OCI-LY1 (cell line): ENCODE measurements around the gene SCN2B.

ENCODE experiments used
- H2AFZ ChIP-seq: fragments of 200-600 bp; sonication (generic), shearing (Covaris generic); 2 replicates; pipeline ENCODE4 v1.6.0; 2014; ENCODE audit warnings: antibody characterized with exemption, mild to moderate bottlenecking, low read length
- H3F3A ChIP-seq: fragments of 200-600 bp; sonication (generic), shearing (Covaris generic); 2 replicates; pipeline ENCODE4 v1.6.0; 2014; ENCODE audit warnings: mild to moderate bottlenecking, antibody characterized with exemption, low read length, moderate library complexity; ENCODE audit not compliant: insufficient read depth
- H3K27ac ChIP-seq: fragments of 200-600 bp; sonication (generic); 2 replicates; pipeline ENCODE4 v1.5.1; 2014; ENCODE audit warnings: low read length, mixed run types, mild to moderate bottlenecking, low read depth; ENCODE audit not compliant: poor library complexity, severe bottlenecking
- H3K27me3 ChIP-seq: fragments of 200-600 bp; sonication (generic); 2 replicates; pipeline ENCODE4 v1.6.0; 2014; ENCODE audit warnings: antibody characterized with exemption, mild to moderate bottlenecking, low read length, moderate library complexity; ENCODE audit not compliant: insufficient read depth
- H3K36me3 ChIP-seq: fragments of 200-600 bp; sonication (generic); 2 replicates; pipeline ENCODE4 v1.6.1; 2014; ENCODE audit warnings: mild to moderate bottlenecking, antibody characterized with exemption, low read length, moderate library complexity, mixed read lengths; ENCODE audit not compliant: insufficient read depth
- H3K4me1 ChIP-seq: fragments of 200-600 bp; sonication (generic); 2 replicates; pipeline ENCODE4 v1.5.1; 2014; ENCODE audit warnings: mild to moderate bottlenecking, low read length, moderate library complexity; ENCODE audit not compliant: insufficient read depth, severe bottlenecking
- H3K4me2 ChIP-seq: fragments of 200-600 bp; sonication (generic), shearing (Covaris generic); 2 replicates; pipeline ENCODE4 v1.6.1; 2014; ENCODE audit warnings: low read length
- H3K4me3 ChIP-seq: fragments of 200-600 bp; sonication (generic); 2 replicates; pipeline ENCODE4 v1.5.1; 2014; ENCODE audit warnings: low read length, low read depth, mild to moderate bottlenecking, mixed read lengths; ENCODE audit not compliant: poor library complexity, severe bottlenecking
- H3K79me2 ChIP-seq: fragments of 200-600 bp; shearing (Covaris generic); 2 replicates; pipeline ENCODE4 v1.6.1; 2016; ENCODE audit warnings: mixed run types, low read length, mixed read lengths; ENCODE audit not compliant: insufficient read depth
- H3K9ac ChIP-seq: fragments of 200-600 bp; sonication (generic), shearing (Covaris generic); 2 replicates; pipeline ENCODE4 v1.6.1; 2014; ENCODE audit warnings: mild to moderate bottlenecking, low read length, mixed read lengths
- H3K9me2 ChIP-seq: fragments of 200-600 bp; sonication (generic), shearing (Covaris generic); 2 replicates; pipeline ENCODE4 v1.6.1; 2014; ENCODE audit warnings: low read depth, mild to moderate bottlenecking, low read length, mixed read lengths
- H3K9me3 ChIP-seq: fragments of 200-600 bp; shearing (Covaris generic); 2 replicates; pipeline ENCODE4 v1.6.1; 2014; ENCODE audit warnings: low read length, mixed read lengths
- H4K20me1 ChIP-seq: fragments of 200-600 bp; sonication (generic), shearing (Covaris generic); 2 replicates; pipeline ENCODE4 v1.6.0; 2016; ENCODE audit warnings: mild to moderate bottlenecking, low read length; ENCODE audit not compliant: insufficient read depth
- CTCF ChIP-seq: fragments of 200-600 bp; sonication (generic), shearing (Covaris generic); IDR thresholded peaks from 2 replicates; pipeline ENCODE4 v1.5.1; 2017; ENCODE audit warnings: mild to moderate bottlenecking, antibody characterized with exemption, low read length, moderate library complexity, mixed read lengths
- EZH2 ChIP-seq: fragments of 200-600 bp; sonication (generic), shearing (Covaris generic); IDR thresholded peaks from 2 replicates; pipeline ENCODE4 v1.8.0; 2017; ENCODE audit warnings: borderline replicate concordance, mixed run types, mild to moderate bottlenecking, antibody characterized with exemption, low read length, moderate library complexity, mixed read lengths

SCN2B gene

DNA sequence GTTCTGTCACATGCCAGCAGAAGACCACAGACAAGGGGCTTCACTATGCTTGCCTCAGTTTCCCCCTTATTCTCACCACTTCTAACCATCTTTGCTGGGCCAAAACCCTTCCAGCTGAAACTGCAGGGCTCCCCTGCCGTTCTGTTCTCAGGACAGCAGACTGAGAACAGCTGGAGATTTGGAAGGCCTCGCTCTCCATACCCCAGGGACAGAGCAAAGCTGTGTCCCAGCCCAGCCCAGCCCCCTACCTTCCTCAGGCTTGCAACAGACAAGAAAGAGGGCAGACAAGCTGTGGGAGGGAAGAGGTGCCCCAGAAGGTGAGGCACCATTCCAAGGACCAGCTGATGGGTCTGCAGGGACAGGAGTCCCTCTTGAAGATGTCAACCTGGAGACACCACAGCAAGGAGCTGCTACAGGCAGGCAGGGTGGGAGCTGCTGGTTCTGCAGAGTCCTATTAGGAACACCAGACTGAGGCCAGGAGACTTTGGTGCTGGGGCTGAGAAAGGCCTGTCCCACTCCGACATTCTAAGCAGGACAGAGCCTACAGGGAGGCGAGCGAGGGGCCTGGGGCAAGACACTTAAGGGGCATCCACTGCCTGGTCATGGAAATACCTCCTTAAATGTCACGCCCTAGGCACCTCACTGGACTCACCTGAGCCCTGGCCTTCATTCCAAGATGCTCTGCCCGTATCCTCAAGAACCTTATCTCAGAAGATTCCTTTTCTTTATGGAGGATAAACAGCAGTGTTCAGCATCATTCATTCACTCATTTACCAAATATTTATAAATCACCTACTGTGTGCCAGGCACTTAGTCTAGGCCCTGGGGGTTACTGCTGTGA, 6.9 kb downstream of the SCN2B start:
- H3K27me3 ChIP-seq: no peaks in the 10 kb centered on the region; the same call in 1 of the 2 replicates

GRCh38 chr11:118168751-118169150, 7.7 kb downstream of the SCN2B start:
- H3F3A ChIP-seq: no peaks in the 10 kb centered on the region
- no peaks in the 10 kb centered on the region for H3K4me1 ChIP-seq
- H3K9ac ChIP-seq: no peak overlapping the region
- no peaks in the 10 kb centered on the region for H3K9me3 ChIP-seq
- no peaks in the 10 kb centered on the region; the same call in 1 of the 2 replicates for H3K27me3 ChIP-seq
- H3K36me3 ChIP-seq: no peaks in the 10 kb centered on the region
- H3K9me2 ChIP-seq: no peaks in the 10 kb centered on the region
- H2AFZ ChIP-seq: no peak overlapping the region
- no peaks in the 10 kb centered on the region for H3K79me2 ChIP-seq
- no peak for TF ChIP-seq EZH2
- TF ChIP-seq CTCF: no peak
- H3K27ac ChIP-seq: no peak overlapping the region
- no peaks in the 10 kb centered on the region for H4K20me1 ChIP-seq
- no peak overlapping the region for H3K4me2 ChIP-seq
- H3K4me3 ChIP-seq: no peak overlapping the region

More for the DNA sequence above, 6.9 kb downstream of the SCN2B start:
- H3K4me1 ChIP-seq: no peaks in the 10 kb centered on the region
- H3K9me3 ChIP-seq: no peaks in the 10 kb centered on the region
- H3K36me3 ChIP-seq: no peaks in the 10 kb centered on the region
- TF ChIP-seq EZH2: no peak
- no peak for TF ChIP-seq CTCF
- no peaks in the 10 kb centered on the region for H4K20me1 ChIP-seq
- H3K79me2 ChIP-seq: no peaks in the 10 kb centered on the region
- no peaks in the 10 kb centered on the region for H3K9me2 ChIP-seq
- H3K9ac ChIP-seq: no peak overlapping the region
- H2AFZ ChIP-seq: no peak overlapping the region
- H3K4me2 ChIP-seq: no peak overlapping the region
- H3K27ac ChIP-seq: no peak overlapping the region
- no peaks in the 10 kb centered on the region for H3F3A ChIP-seq
- no peak overlapping the region for H3K4me3 ChIP-seq

DNA sequence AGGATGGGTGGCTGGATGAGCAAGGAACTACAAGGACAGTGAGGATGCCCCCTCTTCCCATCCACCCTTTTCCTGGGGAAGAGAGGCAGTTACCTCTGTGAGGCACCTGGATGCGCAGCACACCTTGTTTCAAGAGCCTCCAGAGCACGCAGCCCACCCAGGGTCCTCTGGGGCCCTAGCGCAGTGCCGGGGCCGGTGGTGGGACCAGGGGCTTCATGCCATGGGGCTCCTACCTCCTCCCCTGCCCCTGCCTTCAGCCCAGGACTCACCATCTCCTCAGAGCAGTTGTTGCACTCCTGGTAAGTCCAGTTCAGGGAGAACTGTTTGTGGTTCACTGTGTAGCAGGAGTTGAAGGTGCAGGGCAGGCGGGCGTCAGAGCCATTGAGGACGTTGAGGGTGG, 8.1 kb downstream of the SCN2B start:
- Histone ChIP-seq H3K79me2 (no peaks in the 10 kb centered on the region), H3K9ac (no peak overlapping the region), H3K9me2 (no peaks in the 10 kb centered on the region), H3K4me3 (no peak overlapping the region), H3K27me3 (no peaks in the 10 kb centered on the region; the same call in 1 of the 2 replicates), H3K4me1 (no peaks in the 10 kb centered on the region), H2AFZ (no peak overlapping the region), H4K20me1 (no peaks in the 10 kb centered on the region), H3K9me3 (no peaks in the 10 kb centered on the region), H3F3A (no peaks in the 10 kb centered on the region), H3K36me3 (no peaks in the 10 kb centered on the region), H3K27ac (no peak overlapping the region), H3K4me2 (no peak overlapping the region)
- TF ChIP-seq CTCF: no peak
- TF ChIP-seq EZH2: no peak
